SJCRH30 (cell line): ENCODE results near the gene PTK7. TPM values are rescaled to one million over a fixed set of nuclear protein-coding genes. Genes with fewer than 3 reads are reported as not detected.
A peak's percentile ranks its signal among the peaks of the same experiment; 100 is the strongest.
"Not testable (repeated sequence)": the region's sequence is repeated elsewhere in the genome, so short reads cannot be mapped to it uniquely, and the experiment has no call there.

Source experiments
- DNase-seq, 2 experiments: peaks; one replicate each; pipeline ENCODE4 v3.0.0-alpha.2; 2015 to 2020
- H3K27ac ChIP-seq: fragments of 250-450 bp; sonication (Bioruptor Pico); 2 replicates; pipeline ENCODE4 v1.5.1; 2020; ENCODE audit warnings: mild to moderate bottlenecking, moderate library complexity
- H3K27me3 ChIP-seq: fragments of 250-450 bp; sonication (Bioruptor Pico); 2 replicates; pipeline ENCODE4 v1.5.1; 2020; ENCODE audit warnings: mild to moderate bottlenecking, moderate library complexity
- H3K36me3 ChIP-seq: fragments of 250-450 bp; sonication (Bioruptor Pico); 2 replicates; pipeline ENCODE4 v1.5.1; 2020; ENCODE audit warnings: mild to moderate bottlenecking, moderate library complexity
- H3K4me1 ChIP-seq: fragments of 250-450 bp; sonication (Bioruptor Pico); 2 replicates; pipeline ENCODE4 v1.5.1; 2020; ENCODE audit warnings: mild to moderate bottlenecking, moderate library complexity
- H3K4me3 ChIP-seq: fragments of 250-450 bp; sonication (Bioruptor Pico); 2 replicates; pipeline ENCODE4 v1.5.1; 2020; ENCODE audit warnings: mild to moderate bottlenecking, moderate library complexity
- H3K9me3 ChIP-seq: fragments of 250-450 bp; sonication (Bioruptor Pico); replicated peaks from 2 replicates; pipeline ENCODE4 v1.5.1; 2020; ENCODE audit warnings: mild to moderate bottlenecking, moderate library complexity
- total RNA-seq: library from RNA; depleted of rRNA; stranded (reverse); fragments of >200 nt; shearing (Covaris generic); gene quantifications from 2 replicates; pipeline ENCODE4 v1.2.3, GENCODE V29; 2014

Gene PTK7
- total RNA-seq, 1 experiment from 2014 or later, result 88.3 TPM

GRCh38 chr6:43061861-43062260 is 14.3 kb upstream of the PTK7 start:
- Histone ChIP-seq H3K27ac (no peak overlapping the region), H3K4me3 (no peak overlapping the region), H3K4me1 (peaks cover 5% of the 10 kb centered on the region), H3K36me3 (no peaks in the 10 kb centered on the region), H3K9me3 (no peaks in the 10 kb centered on the region), H3K27me3 (no peaks in the 10 kb centered on the region)
- no peak for DNase-seq

- H3K27ac ChIP-seq, result no peak overlapping the region
- peaks cover 5% of the 10 kb centered on the region for H3K4me1 ChIP-seq
- no peak overlapping the region for H3K4me3 ChIP-seq
- no peaks in the 10 kb centered on the region for H3K36me3 ChIP-seq
- no peaks in the 10 kb centered on the region for H3K27me3 ChIP-seq
- no peaks in the 10 kb centered on the region for H3K9me3 ChIP-seq
- DNase-seq, result no peak
Observed at GRCh38 chr6:43062818-43063217, 13.3 kb upstream of the PTK7 start.

- H3K36me3 ChIP-seq, result no peaks in the 10 kb centered on the region
- H3K4me3 ChIP-seq, result no peak overlapping the region
- H3K9me3 ChIP-seq, result no peaks in the 10 kb centered on the region
- peak; percentile 37 to 72 for DNase-seq
- no peak overlapping the region for H3K27ac ChIP-seq
- no peaks in the 10 kb centered on the region for H3K4me1 ChIP-seq
- H3K27me3 ChIP-seq, result no peaks in the 10 kb centered on the region
Observed at GRCh38 chr6:43070028-43070632, 6.0 kb upstream of the PTK7 start.

GRCh38 chr6:43074847-43075669 is 1.1 kb upstream of the PTK7 start:
- no peak overlapping the region for H3K27ac ChIP-seq
- H3K27me3 ChIP-seq, result no peaks in the 10 kb centered on the region
- H3K9me3 ChIP-seq, result no peaks in the 10 kb centered on the region
- H3K4me3 ChIP-seq, result no peak overlapping the region; the same call in 1 of the 2 replicates
- H3K4me1 ChIP-seq, result peaks cover 5% of the 10 kb centered on the region; the same call in 1 of the 2 replicates
- peak in 1 of 2 experiments; percentile 18 for DNase-seq
- H3K36me3 ChIP-seq, result no peaks in the 10 kb centered on the region

GRCh38 chr6:43076464-43077332 is 584 bp downstream of the PTK7 start:
- H3K9me3 ChIP-seq, result no peaks in the 10 kb centered on the region
- H3K4me3 ChIP-seq, result peak overlapping the region; percentile 90
- no peaks in the 10 kb centered on the region for H3K36me3 ChIP-seq
- no peaks in the 10 kb centered on the region for H3K27me3 ChIP-seq
- peak; percentile 63 to 67 for DNase-seq
- H3K27ac ChIP-seq, result peak overlapping the region; percentile 55
- peaks cover 5% of the 10 kb centered on the region; the same call in 1 of the 2 replicates for H3K4me1 ChIP-seq

- Histone ChIP-seq H3K4me1 (peaks cover 5% of the 10 kb centered on the region; the same call in 1 of the 2 replicates), H3K9me3 (no peaks in the 10 kb centered on the region), H3K27me3 (no peaks in the 10 kb centered on the region), H3K36me3 (no peaks in the 10 kb centered on the region), H3K27ac (no peak overlapping the region), H3K4me3 (peak overlapping the region; percentile 90)
- no peak for DNase-seq
Observed at GRCh38 chr6:43077333-43077809, 1.3 kb downstream of the PTK7 start.

GRCh38 chr6:43077981-43078511 is 1.9 kb downstream of the PTK7 start:
- no peak for DNase-seq
- Histone ChIP-seq H3K36me3 (no peaks in the 10 kb centered on the region), H3K27me3 (no peaks in the 10 kb centered on the region), H3K9me3 (no peaks in the 10 kb centered on the region), H3K4me3 (no peak overlapping the region), H3K4me1 (peaks cover 5% of the 10 kb centered on the region; the same call in 1 of the 2 replicates), H3K27ac (no peak overlapping the region)

- Histone ChIP-seq H3K4me3 (no peak overlapping the region), H3K27ac (no peak overlapping the region), H3K36me3 (no peaks in the 10 kb centered on the region), H3K4me1 (peaks cover 5% of the 10 kb centered on the region; the same call in 1 of the 2 replicates), H3K27me3 (no peaks in the 10 kb centered on the region), H3K9me3 (no peaks in the 10 kb centered on the region)
- no peak for DNase-seq
Observed at GRCh38 chr6:43078691-43079090, 2.6 kb downstream of the PTK7 start.

- H3K27ac ChIP-seq, result no peak overlapping the region
- no peaks in the 10 kb centered on the region for H3K9me3 ChIP-seq
- H3K27me3 ChIP-seq, result no peaks in the 10 kb centered on the region
- H3K36me3 ChIP-seq, result no peaks in the 10 kb centered on the region
- DNase-seq, result no peak
- H3K4me3 ChIP-seq, result no peak overlapping the region
- no peaks in the 10 kb centered on the region for H3K4me1 ChIP-seq
Observed at GRCh38 chr6:43081043-43081442, 4.9 kb downstream of the PTK7 start.

GRCh38 chr6:43081922-43082321 is 5.8 kb downstream of the PTK7 start:
- not testable (repeated sequence) for H3K27ac ChIP-seq, H3K4me3 ChIP-seq, H3K4me1 ChIP-seq, DNase-seq, H3K27me3 ChIP-seq, H3K9me3 ChIP-seq, H3K36me3 ChIP-seq

- H3K9me3 ChIP-seq, result no peaks in the 10 kb centered on the region
- no peaks in the 10 kb centered on the region for H3K36me3 ChIP-seq
- no peak overlapping the region for H3K27ac ChIP-seq
- no peaks in the 10 kb centered on the region for H3K4me1 ChIP-seq
- DNase-seq, result no peak
- no peak overlapping the region for H3K4me3 ChIP-seq
- H3K27me3 ChIP-seq, result no peaks in the 10 kb centered on the region
Observed at GRCh38 chr6:43082806-43083655, 6.9 kb downstream of the PTK7 start.

- no peak for DNase-seq
- Histone ChIP-seq H3K27me3 (no peaks in the 10 kb centered on the region), H3K4me3 (no peak overlapping the region), H3K4me1 (peaks cover 19% of the 10 kb centered on the region), H3K27ac (no peak overlapping the region), H3K36me3 (no peaks in the 10 kb centered on the region), H3K9me3 (no peaks in the 10 kb centered on the region)
Observed at GRCh38 chr6:43086022-43086658, 10.0 kb downstream of the PTK7 start.

GRCh38 chr6:43088654-43089056 is 12.5 kb downstream of the PTK7 start:
- no peak overlapping the region for H3K4me3 ChIP-seq
- no peak for DNase-seq
- H3K9me3 ChIP-seq, result no peaks in the 10 kb centered on the region
- peaks cover 25% of the 10 kb centered on the region for H3K4me1 ChIP-seq
- H3K36me3 ChIP-seq, result no peaks in the 10 kb centered on the region
- H3K27ac ChIP-seq, result no peak overlapping the region
- no peaks in the 10 kb centered on the region for H3K27me3 ChIP-seq
